ENCODE data around the gene NPHS1.

- TF ChIP-seq CTCF (conservative IDR thresholded peaks at IDR 0.05) (no peak), ZFX (IDR thresholded peaks at IDR 0.05) (no peak)
Measured at GRCh38 chr19:35890113-35890650, 37.9 kb upstream of the NPHS1 start.

Measured in C4-2B (cell line).